ENCODE results near the gene HTR3B. TPM values are rescaled to one million over a fixed set of nuclear protein-coding genes. Genes with fewer than 3 reads are reported as not detected.
"Not testable (repeated sequence)": the region's sequence is repeated elsewhere in the genome, so short reads cannot be mapped to it uniquely, and the experiment has no call there.

The HTR3B gene
- polyA plus RNA-seq, 1 donor (not counting 4 experiments of a cell fraction or from before 2014, with no cell fraction given), result not detected

GRCh38 chr11:113907681-113908080, 3.1 kb downstream of the HTR3B start:
- no peak for TF ChIP-seq EZH2 (IDR thresholded peaks at IDR 0.05; ENCODE audit: low read length)
- TF ChIP-seq, protein P1, sequence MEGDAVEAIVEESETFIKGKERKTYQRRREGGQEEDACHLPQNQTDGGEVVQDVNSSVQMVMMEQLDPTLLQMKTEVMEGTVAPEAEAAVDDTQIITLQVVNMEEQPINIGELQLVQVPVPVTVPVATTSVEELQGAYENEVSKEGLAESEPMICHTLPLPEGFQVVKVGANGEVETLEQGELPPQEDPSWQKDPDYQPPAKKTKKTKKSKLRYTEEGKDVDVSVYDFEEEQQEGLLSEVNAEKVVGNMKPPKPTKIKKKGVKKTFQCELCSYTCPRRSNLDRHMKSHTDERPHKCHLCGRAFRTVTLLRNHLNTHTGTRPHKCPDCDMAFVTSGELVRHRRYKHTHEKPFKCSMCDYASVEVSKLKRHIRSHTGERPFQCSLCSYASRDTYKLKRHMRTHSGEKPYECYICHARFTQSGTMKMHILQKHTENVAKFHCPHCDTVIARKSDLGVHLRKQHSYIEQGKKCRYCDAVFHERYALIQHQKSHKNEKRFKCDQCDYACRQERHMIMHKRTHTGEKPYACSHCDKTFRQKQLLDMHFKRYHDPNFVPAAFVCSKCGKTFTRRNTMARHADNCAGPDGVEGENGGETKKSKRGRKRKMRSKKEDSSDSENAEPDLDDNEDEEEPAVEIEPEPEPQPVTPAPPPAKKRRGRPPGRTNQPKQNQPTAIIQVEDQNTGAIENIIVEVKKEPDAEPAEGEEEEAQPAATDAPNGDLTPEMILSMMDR (optimal IDR thresholded peaks at IDR 0.05 in 1 of 3, IDR thresholded peaks at IDR 0.05 in 1 of 3, conservative IDR thresholded peaks at IDR 0.05 in 1 of 3; ENCODE audit: extremely low read depth in 1 of 3, insufficient read depth in 2 of 3, low read length in 3 of 3), result no peak
- Histone ChIP-seq H3K9ac (ENCODE audit: control insufficient read depth, extremely low read depth, insufficient read depth, low read length) (no peak overlapping the region), H3K4me1 (ENCODE audit: control insufficient read depth, extremely low read depth, insufficient read depth, low read length) (no peaks in the 10 kb centered on the region), H3K4me3 (ENCODE audit: control insufficient read depth in 2 of 3, extremely low read depth in 1 of 3, insufficient read depth in 2 of 3, low read depth in 1 of 3, low read length in 3 of 3) (no peak overlapping the region), H3K27ac (ENCODE audit: control insufficient read depth, insufficient read depth, low read length) (no peak overlapping the region), H3K9me3 (ENCODE audit: control insufficient read depth, low read depth, low read length) (no peaks in the 10 kb centered on the region), H3K27me3 (ENCODE audit: control insufficient read depth, extremely low read depth, insufficient read depth, low read length) (peaks cover 8% of the 10 kb centered on the region), H3K9me1 (ENCODE audit: control insufficient read depth, extremely low read depth, insufficient read depth, low read length) (no peaks in the 10 kb centered on the region), H4K20me1 (ENCODE audit: control insufficient read depth, extremely low read depth, insufficient read depth, low read length) (no peaks in the 10 kb centered on the region), H3K36me3 (ENCODE audit: control insufficient read depth in 2 of 2, extremely low read depth in 1 of 2, insufficient read depth in 2 of 2, low read length in 2 of 2) (no peaks in the 10 kb centered on the region), H3K79me2 (ENCODE audit: control insufficient read depth, insufficient read depth, low read length) (no peaks in the 10 kb centered on the region), H2AFZ (ENCODE audit: control insufficient read depth, low read length) (no peak overlapping the region), H3K4me2 (ENCODE audit: control insufficient read depth, extremely low read depth, insufficient read depth, low read depth, low read length) (no peak overlapping the region)
- DNase-seq (ENCODE audit: low read depth, low spot score), result no peak
- dilution Hi-C loops (cut with MboI; ENCODE audit: extremely low pct_ligation_motif_present, low sequenced_read_pairs), result no loop called here
- FAIRE-seq, result no peak

DNA sequence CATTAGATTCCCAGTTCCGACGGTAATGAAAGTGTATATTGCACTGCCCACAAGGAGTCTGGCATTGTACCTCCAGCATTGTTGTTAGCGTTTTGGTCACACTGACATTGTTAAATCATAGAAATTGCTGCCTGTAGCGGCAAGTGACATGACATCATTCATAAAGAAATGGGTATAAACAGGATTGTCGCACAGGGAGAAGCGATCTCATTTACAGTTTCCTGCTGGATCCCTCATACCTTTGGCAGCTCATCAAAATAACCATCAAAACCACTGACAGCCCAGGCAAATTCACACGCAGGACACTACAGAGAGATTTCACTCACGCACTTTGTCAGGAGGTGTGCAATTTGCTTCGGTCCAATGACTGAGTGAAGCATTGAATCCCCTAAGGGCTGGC, 3.5 kb downstream of the HTR3B start:
- dilution Hi-C loops (cut with MboI; ENCODE audit: extremely low pct_ligation_motif_present, low sequenced_read_pairs), result no loop called here
- Histone ChIP-seq H3K4me1 (ENCODE audit: control insufficient read depth, extremely low read depth, insufficient read depth, low read length) (no peaks in the 10 kb centered on the region), H3K4me3 (ENCODE audit: control insufficient read depth in 2 of 3, extremely low read depth in 1 of 3, insufficient read depth in 2 of 3, low read depth in 1 of 3, low read length in 3 of 3) (no peak overlapping the region), H3K27ac (ENCODE audit: control insufficient read depth, insufficient read depth, low read length) (no peak overlapping the region), H3K9me3 (ENCODE audit: control insufficient read depth, low read depth, low read length) (no peaks in the 10 kb centered on the region), H3K9me1 (ENCODE audit: control insufficient read depth, extremely low read depth, insufficient read depth, low read length) (no peaks in the 10 kb centered on the region), H2AFZ (ENCODE audit: control insufficient read depth, low read length) (no peak overlapping the region), H3K4me2 (ENCODE audit: control insufficient read depth, extremely low read depth, insufficient read depth, low read depth, low read length) (no peak overlapping the region), H3K79me2 (ENCODE audit: control insufficient read depth, insufficient read depth, low read length) (no peaks in the 10 kb centered on the region), H3K9ac (ENCODE audit: control insufficient read depth, extremely low read depth, insufficient read depth, low read length) (no peak overlapping the region), H4K20me1 (ENCODE audit: control insufficient read depth, extremely low read depth, insufficient read depth, low read length) (no peaks in the 10 kb centered on the region), H3K36me3 (ENCODE audit: control insufficient read depth in 2 of 2, extremely low read depth in 1 of 2, insufficient read depth in 2 of 2, low read length in 2 of 2) (no peaks in the 10 kb centered on the region), H3K27me3 (ENCODE audit: control insufficient read depth, extremely low read depth, insufficient read depth, low read length) (peaks cover 8% of the 10 kb centered on the region)
- FAIRE-seq (no peak), DNase-seq (ENCODE audit: low read depth, low spot score) (no peak)
- TF ChIP-seq, protein P1 (optimal IDR thresholded peaks at IDR 0.05 in 1 of 3, IDR thresholded peaks at IDR 0.05 in 1 of 3, conservative IDR thresholded peaks at IDR 0.05 in 1 of 3; ENCODE audit: extremely low read depth in 1 of 3, insufficient read depth in 2 of 3, low read length in 3 of 3), result no peak
- TF ChIP-seq EZH2 (IDR thresholded peaks at IDR 0.05; ENCODE audit: low read length), result no peak

- DNase-seq (ENCODE audit: low read depth, low spot score); H2AFZ ChIP-seq (ENCODE audit: control insufficient read depth, low read length); H3K4me3 ChIP-seq (ENCODE audit: control insufficient read depth in 2 of 3, extremely low read depth in 1 of 3, insufficient read depth in 2 of 3, low read depth in 1 of 3, low read length in 3 of 3); FAIRE-seq; H3K9me1 ChIP-seq (ENCODE audit: control insufficient read depth, extremely low read depth, insufficient read depth, low read length); H3K36me3 ChIP-seq (ENCODE audit: control insufficient read depth in 2 of 2, extremely low read depth in 1 of 2, insufficient read depth in 2 of 2, low read length in 2 of 2); H3K27me3 ChIP-seq (ENCODE audit: control insufficient read depth, extremely low read depth, insufficient read depth, low read length); H3K79me2 ChIP-seq (ENCODE audit: control insufficient read depth, insufficient read depth, low read length); H3K4me1 ChIP-seq (ENCODE audit: control insufficient read depth, extremely low read depth, insufficient read depth, low read length); H3K9me3 ChIP-seq (ENCODE audit: control insufficient read depth, low read depth, low read length); H3K9ac ChIP-seq (ENCODE audit: control insufficient read depth, extremely low read depth, insufficient read depth, low read length); dilution Hi-C loops (cut with MboI; ENCODE audit: extremely low pct_ligation_motif_present, low sequenced_read_pairs); H3K27ac ChIP-seq (ENCODE audit: control insufficient read depth, insufficient read depth, low read length); H3K4me2 ChIP-seq (ENCODE audit: control insufficient read depth, extremely low read depth, insufficient read depth, low read depth, low read length); H4K20me1 ChIP-seq (ENCODE audit: control insufficient read depth, extremely low read depth, insufficient read depth, low read length): not testable (repeated sequence)
These were observed 6.9 kb downstream of the HTR3B start for GRCh38 chr11:113911491-113911890.

Data from keratinocyte (primary cell).